Upper lobe of left lung (tissue), 6 donors: ENCODE data around the gene CYTL1. TPM values are rescaled to one million over a fixed set of nuclear protein-coding genes. Genes with fewer than 3 reads are reported as not detected.

Experiments
- ATAC-seq, 2 donors: fragments of 200-7000 bp; cut with Tn5 transposase; one replicate each; pipeline ENCODE4 v1.9.1; 2022; ENCODE audit warnings: mild to moderate bottlenecking in 2 of 2, moderate library complexity in 2 of 2; ENCODE audit not compliant: low FRiP score in 2 of 2
- DNase-seq, 2 donors: peaks; one replicate each; pipeline ENCODE4 v3.0.0-alpha.2; 2019 to 2020
- H3K27ac ChIP-seq, 4 donors: fragments of 200-600 bp; sonication (generic); one replicate each; pipeline ENCODE4 v1.5.1; 2016 to 2019
- H3K27me3 ChIP-seq, 4 donors: fragments of 200-600 bp; sonication (generic); one replicate each; pipeline ENCODE4 v1.5.1; 2017 to 2019
- H3K36me3 ChIP-seq, 4 donors: fragments of 200-600 bp; sonication (generic); one replicate each; pipeline ENCODE4 v1.5.1; 2016 to 2019
- H3K4me1 ChIP-seq, 4 donors: fragments of 200-600 bp; sonication (generic); one replicate each; pipeline ENCODE4 v1.5.1; 2018 to 2019
- H3K4me3 ChIP-seq, 4 donors: fragments of 200-600 bp; sonication (generic); one replicate each; pipeline ENCODE4 v1.5.1; 2017 to 2019; ENCODE audit warnings: mild to moderate bottlenecking in 2 of 4, moderate library complexity in 1 of 4
- H3K9me3 ChIP-seq, 4 donors: fragments of 200-600 bp; sonication (generic); one replicate each; pipeline ENCODE4 v1.5.1; 2018 to 2019
- EP300 ChIP-seq, 4 donors: sonication (generic); formaldehyde crosslinking; IDR thresholded peaks; one replicate each; pipeline ENCODE4 v1.5.1; 2017; ENCODE audit warnings: antibody characterized with exemption in 4 of 4, control low read depth in 2 of 4
- POLR2A ChIP-seq, 4 donors: fragments of 450-650 bp; IDR thresholded peaks; one replicate each; pipeline ENCODE4 v1.5.1; 2016 to 2017; ENCODE audit warnings: antibody characterized with exemption in 4 of 4, mild to moderate bottlenecking in 2 of 4
- POLR2AphosphoS5 ChIP-seq, 2 donors: sonication (generic); formaldehyde crosslinking; IDR thresholded peaks; one replicate each; pipeline ENCODE4 v1.5.1; 2017; ENCODE audit warnings: antibody characterized with exemption in 2 of 2
- WGBS, 2 donors: methylation state at CpG; one replicate each; pipeline ENCODE4 v1.1.5; 2017 to 2018; 5-methylcytosine and 5-hydroxymethylcytosine counted together
- total RNA-seq, 6 donors: library from RNA; depleted of rRNA in 4 of 6; stranded (reverse); fragments of >200 nt in 4 of 6; gene quantifications; one replicate each; pipeline versions ENCODE4 v1.1.0 to v1.2.1, GENCODE V29; 2016 to 2021
- TF ChIP-seq, protein P1 (sequence below), 6 experiments: fragments of 450-650 bp in 4 of 6; fragments of 200-600 bp in 2 of 6; sonication (generic) in 2 of 6; IDR thresholded peaks; one replicate each; pipeline ENCODE4 v1.5.1; 2016 to 2019; ENCODE audit warnings: antibody characterized with exemption in 6 of 6
- donor health status: DM: no; HTN: no; CAD: no; lungs with moderate emphysema.
- donor health status: DM: no; HTN: yes; CAD: no; lungs with severe emphysema.

CYTL1 gene
- total RNA-seq, 6 donors from 2014 or later: 0.61 to 3.1 (median 0.97) TPM; not detected in 3

DNA sequence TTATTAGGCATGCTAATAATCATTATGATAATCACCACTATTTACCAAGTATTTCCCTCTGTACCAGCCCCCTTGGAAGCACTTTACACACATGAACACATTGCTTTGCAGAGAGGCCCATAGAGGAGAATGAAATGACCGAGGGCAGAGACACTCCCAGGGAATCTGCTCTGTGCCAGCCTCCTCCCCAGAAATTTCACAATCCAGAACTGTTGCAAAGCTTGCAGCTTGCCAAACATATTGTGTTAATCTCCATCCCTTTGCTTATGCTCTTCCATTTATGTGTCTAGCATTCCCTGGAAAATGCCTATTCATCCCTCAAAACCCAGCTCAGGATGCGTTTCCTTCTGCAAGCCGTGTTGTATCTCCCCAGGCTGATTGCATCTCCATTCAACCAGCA, 37.8 kb downstream of the CYTL1 start:
- no peaks in the 10 kb centered on the region for H3K36me3 ChIP-seq
- WGBS, 2 donors: 76 to 86% methylated on average over 3 of the region's 3 CpGs
- H3K4me1 ChIP-seq: no peaks in the 10 kb centered on the region
- H3K9me3 ChIP-seq: no peaks in the 10 kb centered on the region
- no peak overlapping the region for H3K4me3 ChIP-seq
- DNase-seq (no peak), ATAC-seq (peak in 1 of 2 donors; percentile 88)
- no peak overlapping the region for H3K27ac ChIP-seq
- TF ChIP-seq POLR2AphosphoS5 (IDR thresholded peaks at IDR 0.05) (no peak), EP300 (IDR thresholded peaks at IDR 0.05) (no peak), POLR2A (IDR thresholded peaks at IDR 0.05) (no peak)
- TF ChIP-seq, protein P1, sequence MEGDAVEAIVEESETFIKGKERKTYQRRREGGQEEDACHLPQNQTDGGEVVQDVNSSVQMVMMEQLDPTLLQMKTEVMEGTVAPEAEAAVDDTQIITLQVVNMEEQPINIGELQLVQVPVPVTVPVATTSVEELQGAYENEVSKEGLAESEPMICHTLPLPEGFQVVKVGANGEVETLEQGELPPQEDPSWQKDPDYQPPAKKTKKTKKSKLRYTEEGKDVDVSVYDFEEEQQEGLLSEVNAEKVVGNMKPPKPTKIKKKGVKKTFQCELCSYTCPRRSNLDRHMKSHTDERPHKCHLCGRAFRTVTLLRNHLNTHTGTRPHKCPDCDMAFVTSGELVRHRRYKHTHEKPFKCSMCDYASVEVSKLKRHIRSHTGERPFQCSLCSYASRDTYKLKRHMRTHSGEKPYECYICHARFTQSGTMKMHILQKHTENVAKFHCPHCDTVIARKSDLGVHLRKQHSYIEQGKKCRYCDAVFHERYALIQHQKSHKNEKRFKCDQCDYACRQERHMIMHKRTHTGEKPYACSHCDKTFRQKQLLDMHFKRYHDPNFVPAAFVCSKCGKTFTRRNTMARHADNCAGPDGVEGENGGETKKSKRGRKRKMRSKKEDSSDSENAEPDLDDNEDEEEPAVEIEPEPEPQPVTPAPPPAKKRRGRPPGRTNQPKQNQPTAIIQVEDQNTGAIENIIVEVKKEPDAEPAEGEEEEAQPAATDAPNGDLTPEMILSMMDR (IDR thresholded peaks at IDR 0.05): no peak
- H3K27me3 ChIP-seq: no peaks in the 10 kb centered on the region

DNA sequence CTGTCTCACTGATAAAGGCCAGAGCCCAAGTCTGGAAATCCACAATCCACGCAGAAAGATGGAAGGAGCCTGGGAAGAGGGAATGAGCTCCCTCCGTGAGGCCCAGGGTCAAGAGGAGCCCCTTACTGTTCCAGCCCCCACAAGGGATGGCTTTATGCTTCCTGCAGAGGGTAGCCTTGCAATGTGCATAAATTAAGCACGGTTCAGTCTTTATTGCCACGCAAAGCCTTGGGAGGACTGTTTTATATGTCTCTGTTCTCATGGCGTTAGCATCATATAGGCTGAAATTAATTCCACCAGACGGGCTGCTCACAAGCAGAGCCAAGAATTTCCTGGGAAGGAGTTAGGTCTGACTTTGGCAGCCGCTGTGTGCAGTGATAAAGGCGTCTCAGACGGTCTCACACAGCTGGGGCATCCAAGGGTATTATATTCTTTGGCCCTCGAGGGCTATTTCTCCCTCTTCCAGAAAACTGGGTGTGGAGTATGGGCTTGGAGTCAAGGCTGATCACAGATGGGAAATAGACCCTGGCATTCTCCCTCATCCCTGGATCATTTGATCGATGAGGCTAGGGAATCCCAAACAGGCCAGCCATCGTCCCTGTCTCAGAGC, 38.5 kb downstream of the CYTL1 start:
- Histone ChIP-seq H3K27ac (no peak overlapping the region), H3K27me3 (no peaks in the 10 kb centered on the region), H3K9me3 (no peaks in the 10 kb centered on the region), H3K4me3 (no peak overlapping the region), H3K4me1 (no peaks in the 10 kb centered on the region), H3K36me3 (no peaks in the 10 kb centered on the region)
- ATAC-seq (peak in 1 of 2 donors; percentile 63), DNase-seq (no peak)
- WGBS, 2 donors: 80 to 81% methylated on average over 10 to 12 of the region's 12 CpGs
- TF ChIP-seq EP300 (IDR thresholded peaks at IDR 0.05): no peak
- TF ChIP-seq, protein P1 (IDR thresholded peaks at IDR 0.05): no peak
- no peak for TF ChIP-seq POLR2AphosphoS5 (IDR thresholded peaks at IDR 0.05)
- TF ChIP-seq POLR2A (IDR thresholded peaks at IDR 0.05): no peak

DNA sequence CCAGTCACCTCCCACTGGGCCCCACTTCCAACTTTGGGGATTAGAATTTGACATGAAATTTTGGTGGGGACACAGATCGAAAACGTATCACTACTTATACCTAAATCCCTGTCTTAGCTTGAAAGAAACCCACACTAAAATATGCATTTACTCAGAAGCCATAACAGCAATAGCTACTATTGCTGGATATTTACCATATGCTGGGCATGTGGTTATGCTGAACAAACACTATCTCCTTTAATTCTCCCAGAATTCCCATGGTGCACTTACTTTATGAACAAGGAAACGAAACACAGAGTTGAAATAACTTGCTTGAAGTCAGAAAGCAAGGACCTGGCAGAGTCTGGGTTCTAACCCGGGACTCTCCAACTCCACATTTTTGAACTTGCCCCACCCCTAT, 39.3 kb downstream of the CYTL1 start:
- no peak overlapping the region for H3K4me3 ChIP-seq
- ATAC-seq (no peak), DNase-seq (no peak)
- no peak for TF ChIP-seq POLR2A (IDR thresholded peaks at IDR 0.05)
- TF ChIP-seq EP300 (IDR thresholded peaks at IDR 0.05): no peak
- TF ChIP-seq, protein P1 (IDR thresholded peaks at IDR 0.05): no peak
- no peak for TF ChIP-seq POLR2AphosphoS5 (IDR thresholded peaks at IDR 0.05)
- no peaks in the 10 kb centered on the region for H3K36me3 ChIP-seq
- H3K27ac ChIP-seq: no peak overlapping the region
- no peaks in the 10 kb centered on the region for H3K27me3 ChIP-seq
- peaks cover 0 to 3% (median under 1%) of the 10 kb centered on the region in 4 donors for H3K9me3 ChIP-seq
- 72 to 81% methylated on average over 4 of the region's 4 CpGs for WGBS, 2 donors
- no peaks in the 10 kb centered on the region for H3K4me1 ChIP-seq

DNA sequence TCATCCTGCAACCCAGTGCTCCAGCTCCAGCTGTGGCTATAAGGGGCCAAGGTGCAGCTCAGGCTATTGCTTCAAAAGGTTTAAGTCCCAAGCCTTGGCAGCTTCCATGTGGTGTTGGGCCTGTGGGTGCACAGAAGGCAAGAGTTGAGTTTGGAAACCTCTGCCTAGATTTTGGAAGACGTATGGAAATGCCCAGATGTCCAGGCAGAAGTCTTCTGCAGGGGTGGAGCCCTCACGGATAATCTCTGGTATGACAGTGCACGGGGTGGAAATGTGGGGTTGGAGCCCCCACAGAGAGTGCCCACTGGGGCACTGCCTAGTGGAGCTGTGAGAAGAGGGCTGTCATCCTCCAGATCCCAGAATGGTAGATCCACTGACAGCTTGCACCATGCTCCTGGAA, 44.5 kb downstream of the CYTL1 start:
- Histone ChIP-seq H3K27me3 (no peaks in the 10 kb centered on the region), H3K27ac (no peak overlapping the region), H3K4me1 (no peaks in the 10 kb centered on the region), H3K36me3 (no peaks in the 10 kb centered on the region), H3K4me3 (no peak overlapping the region), H3K9me3 (peaks cover 0 to 10% (median 2%) of the 10 kb centered on the region in 4 donors)
- 60 to 66% methylated on average over 1 to 3 of the region's 3 CpGs for WGBS, 2 donors
- no peak for ATAC-seq
- TF ChIP-seq, protein P1 (IDR thresholded peaks at IDR 0.05): no peak
- TF ChIP-seq POLR2A (IDR thresholded peaks at IDR 0.05) (no peak), EP300 (IDR thresholded peaks at IDR 0.05) (no peak), POLR2AphosphoS5 (IDR thresholded peaks at IDR 0.05) (no peak)
- DNase-seq: no peak

DNA sequence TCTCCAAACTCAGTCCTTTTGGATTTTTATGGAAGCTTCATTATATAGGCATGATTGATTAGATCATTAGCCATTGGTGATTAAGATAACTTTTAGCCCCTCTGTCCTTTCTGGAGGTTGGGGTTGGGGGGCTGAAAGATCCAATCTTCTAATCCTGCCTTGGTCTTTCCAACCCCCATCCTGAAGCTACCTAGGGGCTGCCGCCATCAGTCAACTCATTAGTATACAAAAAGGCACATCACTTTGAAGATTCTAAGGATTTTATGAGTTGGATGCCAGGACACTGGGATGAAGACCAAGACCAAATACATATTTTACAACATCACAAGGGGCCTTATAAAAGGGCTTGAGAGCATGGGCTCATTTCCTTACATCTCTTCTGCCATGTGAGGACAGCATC, 47.5 kb downstream of the CYTL1 start:
- H3K36me3 ChIP-seq: no peaks in the 10 kb centered on the region
- H3K4me1 ChIP-seq: no peaks in the 10 kb centered on the region
- WGBS, 2 donors: 96 to 100% methylated on average over 1 of the region's 1 CpG
- TF ChIP-seq, protein P1 (IDR thresholded peaks at IDR 0.05): no peak
- TF ChIP-seq POLR2AphosphoS5 (IDR thresholded peaks at IDR 0.05) (no peak), EP300 (IDR thresholded peaks at IDR 0.05) (no peak), POLR2A (IDR thresholded peaks at IDR 0.05) (no peak)
- DNase-seq (no peak), ATAC-seq (no peak)
- peaks cover 0 to 10% (median 2%) of the 10 kb centered on the region in 4 donors for H3K9me3 ChIP-seq
- H3K27ac ChIP-seq: no peak overlapping the region
- no peak overlapping the region for H3K4me3 ChIP-seq
- no peaks in the 10 kb centered on the region for H3K27me3 ChIP-seq
